Breast epithelium (tissue), 4 donors: ENCODE data around the gene MED9. TPM values are rescaled to one million over a fixed set of nuclear protein-coding genes. Genes with fewer than 3 reads are reported as not detected.

ENCODE experiments used
- DNase-seq, 2 donors: peaks; one replicate each; pipeline ENCODE4 v3.0.0-alpha.2; 2019; ENCODE audit warnings: low spot score in 2 of 2
- H3K27ac ChIP-seq, 2 donors: fragments of 200-600 bp; sonication (generic) in 1 of 2; one replicate each; pipeline ENCODE4 v1.5.1; 2016 to 2019; ENCODE audit warnings: mild to moderate bottlenecking in 1 of 2
- H3K27me3 ChIP-seq, 2 donors: fragments of 200-600 bp; sonication (generic) in 1 of 2; one replicate each; pipeline versions ENCODE4 v1.5.1 to v1.6.0; 2017 to 2019; ENCODE audit warnings: control low read depth in 1 of 2, mild to moderate bottlenecking in 1 of 2
- H3K36me3 ChIP-seq: fragments of 200-600 bp; one replicate; pipeline ENCODE4 v1.5.1; 2019
- H3K4me1 ChIP-seq, 2 donors: fragments of 200-600 bp; sonication (generic); one replicate each; pipeline ENCODE4 v1.5.1; 2016 to 2019; ENCODE audit warnings: control low read depth in 1 of 2
- H3K4me3 ChIP-seq, 3 donors: fragments of 200-600 bp; sonication (generic); 1 replicate in 2 of 3; 2 replicates in 1 of 3; pipeline ENCODE4 v1.5.1; 2016 to 2019; ENCODE audit warnings: mild to moderate bottlenecking in 3 of 3, moderate library complexity in 2 of 3
- H3K9me3 ChIP-seq, 2 donors: fragments of 200-600 bp; sonication (generic) in 1 of 2; one replicate each; pipeline ENCODE4 v1.5.1; 2016 to 2019; ENCODE audit warnings: control low read depth in 1 of 2
- CTCF ChIP-seq, 3 donors: fragments of 450-650 bp; IDR thresholded peaks; one replicate each; pipeline ENCODE4 v1.5.1; 2016 to 2017; ENCODE audit warnings: antibody characterized with exemption in 3 of 3, mild to moderate bottlenecking in 3 of 3, moderate library complexity in 3 of 3
- POLR2A ChIP-seq: fragments of 450-650 bp; IDR thresholded peaks from one replicate; pipeline ENCODE4 v1.6.1; 2016; ENCODE audit warnings: antibody characterized with exemption, mild to moderate bottlenecking, moderate library complexity
- POLR2AphosphoS5 ChIP-seq, 3 donors: sonication (generic); formaldehyde crosslinking; IDR thresholded peaks; one replicate each; pipeline ENCODE4 v1.6.1; 2017; ENCODE audit warnings: antibody characterized with exemption in 3 of 3
- intact Hi-C: fragments of 100-400 bp; cut with DNase I; formaldehyde crosslinking; loops from one replicate; pipeline ENCODE4 v1.15.1; 2023; ENCODE audit warnings: low total_unique reads
- total RNA-seq, 3 donors: library from RNA; depleted of rRNA; stranded (reverse); fragments of >200 nt; gene quantifications; one replicate each; pipeline ENCODE4 v1.1.0, GENCODE V29; 2016

Gene MED9
- total RNA-seq, 3 donors from 2014 or later: 13.4 to 22.5 (median 20.0) TPM

GRCh38 chr17:17492571-17492970, 15.8 kb downstream of the MED9 start:
- no peak for TF ChIP-seq POLR2A
- no peak for TF ChIP-seq CTCF (IDR thresholded peaks at IDR 0.05)
- no peak for TF ChIP-seq POLR2AphosphoS5 (IDR thresholded peaks at IDR 0.05)
- Histone ChIP-seq H3K9me3 (no peaks in the 10 kb centered on the region), H3K4me1 (no peaks in the 10 kb centered on the region), H3K4me3 (no peak overlapping the region), H3K36me3 (no peaks in the 10 kb centered on the region), H3K27ac (peak overlapping the region; percentile 60 to 84), H3K27me3 (no peaks in the 10 kb centered on the region)
- intact Hi-C loops: loop anchor here (10.0 kb wide), 2 partner anchors 152 to 1278 kb away; partner anchors contain the start of genes NCOR1 and PIGL
- no peak for DNase-seq

- peak in 1 of 2 donors; percentile 64 for DNase-seq
- no peak for TF ChIP-seq POLR2A
- Histone ChIP-seq H3K36me3 (no peaks in the 10 kb centered on the region), H3K9me3 (no peaks in the 10 kb centered on the region), H3K27me3 (no peaks in the 10 kb centered on the region), H3K4me1 (no peaks in the 10 kb centered on the region), H3K27ac (peak overlapping the region; percentile 60 to 84), H3K4me3 (peak overlapping the region; percentile 65 to 77 (median 70))
- intact Hi-C loops: loop anchor here (10.0 kb wide), 2 partner anchors 151 to 1279 kb away; partner anchors contain the start of genes NCOR1 and PIGL
These were observed 16.6 kb downstream of the MED9 start for GRCh38 chr17:17493249-17493985.

GRCh38 chr17:17493986-17494466, 17.2 kb downstream of the MED9 start:
- Histone ChIP-seq H3K27me3 (no peaks in the 10 kb centered on the region), H3K27ac (peak overlapping the region; percentile 60 to 84), H3K36me3 (no peaks in the 10 kb centered on the region), H3K4me1 (no peaks in the 10 kb centered on the region), H3K9me3 (no peaks in the 10 kb centered on the region), H3K4me3 (peak overlapping the region; percentile 65 to 77 (median 70))
- intact Hi-C loops: loop anchor here (10.0 kb wide), 2 partner anchors 151 to 1279 kb away; partner anchors contain the start of genes NCOR1 and PIGL
- no peak for TF ChIP-seq POLR2AphosphoS5 (IDR thresholded peaks at IDR 0.05)
- TF ChIP-seq CTCF (IDR thresholded peaks at IDR 0.05): no peak
- DNase-seq: peak in 1 of 2 donors; percentile 10

GRCh38 chr17:17494499-17494869, 17.7 kb downstream of the MED9 start:
- H3K36me3 ChIP-seq: no peaks in the 10 kb centered on the region
- no peak for TF ChIP-seq POLR2A
- no peak for TF ChIP-seq POLR2AphosphoS5 (IDR thresholded peaks at IDR 0.05)
- no peak for TF ChIP-seq CTCF (IDR thresholded peaks at IDR 0.05)
- peak overlapping the region; percentile 80 to 83 for H3K27ac ChIP-seq
- no peaks in the 10 kb centered on the region for H3K27me3 ChIP-seq
- intact Hi-C loops: loop anchor here (10.0 kb wide), 2 partner anchors 150 to 1280 kb away; partner anchors contain the start of genes NCOR1 and PIGL
- no peaks in the 10 kb centered on the region for H3K4me1 ChIP-seq
- H3K4me3 ChIP-seq: peak overlapping the region; percentile 65 to 77 (median 70)
- no peaks in the 10 kb centered on the region for H3K9me3 ChIP-seq
- peak; percentile 40 to 55 for DNase-seq

- no peaks in the 10 kb centered on the region for H3K9me3 ChIP-seq
- no peaks in the 10 kb centered on the region for H3K36me3 ChIP-seq
- intact Hi-C loops: loop anchor here (10.0 kb wide), 2 partner anchors 150 to 1280 kb away; partner anchors contain the start of genes NCOR1 and PIGL
- no peaks in the 10 kb centered on the region for H3K4me1 ChIP-seq
- H3K27ac ChIP-seq: peak overlapping the region; percentile 80 to 83
- H3K4me3 ChIP-seq: peak overlapping the region; percentile 65 to 77 (median 70)
- DNase-seq: peak in 1 of 2 donors; percentile 57
- no peaks in the 10 kb centered on the region for H3K27me3 ChIP-seq
- TF ChIP-seq POLR2AphosphoS5 (IDR thresholded peaks at IDR 0.05): no peak
- TF ChIP-seq POLR2A: no peak
- no peak for TF ChIP-seq CTCF (IDR thresholded peaks at IDR 0.05)
These were observed 18.2 kb downstream of the MED9 start for GRCh38 chr17:17494870-17495535.
